ENCODE data around the gene DALRD3. TPM values are rescaled to one million over a fixed set of nuclear protein-coding genes. Genes with fewer than 3 reads are reported as not detected.
A peak's percentile ranks its signal among the peaks of the same experiment; 100 is the strongest.

The DALRD3 gene
- total RNA-seq = 40.8 and 63.5 TPM in 2 replicates

DNA sequence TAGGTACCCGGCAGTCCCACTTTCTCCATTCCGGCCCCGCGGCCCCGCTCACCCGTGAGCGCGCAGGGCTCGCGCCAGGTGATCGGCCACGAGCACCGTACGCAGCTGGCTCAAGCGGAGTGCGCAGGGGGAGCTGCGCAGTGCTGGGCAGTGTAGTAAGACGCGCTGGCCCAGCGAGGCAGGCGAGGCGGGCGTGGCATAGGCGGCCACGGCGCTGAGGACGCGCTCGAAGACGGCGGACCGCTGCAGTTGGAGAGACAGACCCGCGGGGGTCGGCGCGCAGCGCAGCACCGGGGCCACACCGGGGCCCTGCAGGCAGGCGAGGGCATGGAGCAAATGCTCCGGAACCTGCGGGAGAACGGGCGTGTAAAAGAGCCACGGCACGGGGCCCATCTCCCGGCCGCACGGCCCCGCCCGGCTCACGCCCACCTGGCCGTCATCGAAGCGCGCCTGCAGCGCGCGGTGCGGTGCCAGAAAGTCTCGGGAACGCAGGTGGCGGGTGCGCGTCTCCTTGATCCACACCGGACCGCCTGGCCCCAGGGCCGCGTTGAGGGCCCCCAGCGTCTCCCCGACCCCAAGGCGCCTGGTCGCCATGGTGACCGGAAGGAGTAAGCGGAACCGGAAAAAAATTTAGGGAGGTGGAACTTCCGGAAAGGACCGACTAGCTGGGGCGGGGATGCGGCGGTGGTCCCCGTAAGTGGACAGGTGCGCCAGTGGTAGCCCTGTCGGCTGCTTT lies at the start of gene DALRD3:
TSS of gene DALRD3 (minus strand) at position 610 of the 736 bp plus-strand sequence. CDS start at position 594, 16 bp downstream.

DNA sequence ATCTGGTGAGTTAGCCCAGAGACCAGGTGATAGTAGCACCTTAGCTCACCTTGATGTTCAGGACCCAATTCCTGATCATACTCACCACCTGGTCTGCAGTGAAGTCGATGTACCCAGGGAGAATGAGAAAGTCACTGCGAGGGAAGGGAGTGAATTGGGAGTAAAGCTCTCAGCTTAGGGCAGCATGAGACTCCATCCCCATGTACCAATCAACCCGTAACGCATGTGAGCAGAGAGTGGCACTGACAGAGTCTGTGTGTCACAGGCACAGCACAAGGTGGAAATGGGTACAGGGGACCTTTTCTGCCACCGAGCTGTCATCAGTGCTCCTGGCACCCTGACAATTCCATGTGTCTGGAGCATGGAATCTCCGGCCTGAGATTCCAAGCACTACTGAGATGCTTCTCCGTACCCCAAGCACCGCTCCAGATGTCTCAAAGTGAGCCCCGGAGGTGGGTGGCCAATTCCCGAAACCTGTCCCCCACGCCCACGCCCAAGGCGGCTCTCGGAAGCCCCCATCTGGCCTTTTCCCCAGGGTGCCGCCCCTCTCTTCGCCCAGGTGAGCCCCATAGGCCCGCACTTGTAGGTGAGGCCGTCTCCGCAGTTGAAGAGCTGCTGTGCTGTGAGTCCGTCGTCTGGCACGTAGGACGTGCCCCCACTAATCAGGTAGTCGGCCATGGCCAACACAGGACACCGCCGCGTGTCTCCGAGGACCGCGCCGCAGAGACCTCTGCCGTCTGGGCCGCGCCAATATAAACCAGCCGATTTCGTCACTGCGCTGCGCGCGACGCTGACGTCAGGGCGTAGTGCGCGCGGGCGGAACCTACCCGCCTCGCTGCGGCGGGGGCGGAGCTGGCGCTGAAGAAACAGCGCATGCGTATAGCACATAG lies 10.5 kb upstream of the DALRD3 start, which contains the start of gene IMPDH2:
TSS of gene IMPDH2 (minus strand) at position 726 of the 890 bp plus-strand sequence. CDS start at position 678, 48 bp downstream.

GRCh38 chr3:49021813-49022687 lies 3.7 kb upstream of the DALRD3 start, which contains the start of gene NDUFAF3:
NDUFAF3 (plus strand) TSS chr3:49022121; CDS start chr3:49022145, 24 bp downstream.

DNA sequence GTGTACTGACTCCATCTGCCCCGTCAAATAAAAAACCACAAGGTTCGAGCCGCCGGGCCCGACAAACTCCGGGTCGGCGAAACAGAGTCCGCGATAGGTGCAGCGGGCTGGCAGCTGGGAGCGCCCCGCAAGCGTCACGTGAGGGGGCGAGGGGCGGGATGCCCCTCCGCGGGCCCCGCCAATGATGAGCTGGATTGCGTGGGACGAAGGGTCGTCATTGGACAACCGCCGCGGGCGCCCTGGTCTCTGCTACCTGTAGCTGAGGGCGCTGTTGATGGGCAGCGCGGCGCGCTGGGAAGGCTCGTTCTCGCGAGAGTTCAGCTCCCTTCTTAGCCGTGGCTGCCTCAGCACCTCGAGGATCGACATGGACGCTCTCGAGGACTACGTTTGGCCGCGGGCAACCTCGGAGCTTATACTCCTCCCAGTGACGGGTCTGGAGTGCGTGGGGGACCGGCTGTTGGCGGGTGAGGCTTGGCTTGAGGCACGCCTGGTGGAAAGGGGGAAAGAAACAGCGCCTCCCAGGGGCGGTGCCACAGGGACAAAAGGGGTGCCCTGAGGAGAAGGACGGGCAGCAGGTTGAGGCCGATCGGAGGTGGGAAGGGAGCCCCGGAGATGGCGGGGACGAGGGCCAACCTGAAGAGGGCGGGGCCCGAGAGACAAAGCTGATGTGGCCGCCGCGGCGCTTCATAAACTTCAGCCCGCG lies 11.2 kb downstream of the DALRD3 start, which contains the start of gene WDR6:
TSS of gene WDR6 (plus strand) at position 324 of the 703 bp plus-strand sequence. CDS start at position 365, 41 bp downstream.

GRCh38 chr3:48989796-48990635 lies 28.4 kb downstream of the DALRD3 start, which contains the start of gene P4HTM:
P4HTM (plus strand) TSS chr3:48990241; CDS start chr3:48990257, 16 bp downstream.

Small RNA genes within 50 kb of the gene (small RNA-seq; reads per million reads assigned to genes)
- 24,127 reads per million, percentile 100 among the genes with 10 or more reads in this experiment for gene MIR191
- 1,287 reads per million, percentile 99 among the genes with 10 or more reads in this experiment for gene MIR425

Other genes with a start within 250 kb of the DALRD3 start
- 32.2 and 67.3 TPM in 2 replicates for gene PRKAR2A, start 170.7 kb downstream of the DALRD3 start, total RNA-seq
- 9.4 and 16.1 TPM in 2 replicates for gene SLC25A20, start 119.7 kb downstream of the DALRD3 start, total RNA-seq
- gene ARIH2, start 99.7 kb downstream of the DALRD3 start, total RNA-seq = 54.8 and 55.4 TPM in 2 replicates
- 14.3 and 16.9 TPM in 2 replicates for gene P4HTM, start 28.3 kb downstream of the DALRD3 start, total RNA-seq
- 118 and 160 TPM in 2 replicates for gene WDR6, start 11.2 kb downstream of the DALRD3 start, total RNA-seq
- gene NDUFAF3, start 3.5 kb upstream of the DALRD3 start, total RNA-seq = 40.8 and 43.8 TPM in 2 replicates
- gene IMPDH2, start 10.8 kb upstream of the DALRD3 start, total RNA-seq = 357 and 479 TPM in 2 replicates
- gene QRICH1, start 75.5 kb upstream of the DALRD3 start, total RNA-seq = 135 and 173 TPM in 2 replicates
- gene QARS1, start 86.2 kb upstream of the DALRD3 start, total RNA-seq = 587 and 637 TPM in 2 replicates
- 42.0 and 42.8 TPM in 2 replicates for gene USP19, start 102.2 kb upstream of the DALRD3 start, total RNA-seq
- gene LAMB2, start 114.5 kb upstream of the DALRD3 start, total RNA-seq = 184 and 515 TPM in 2 replicates
- 30.0 and 33.8 TPM in 2 replicates for gene CCDC71, start 147.8 kb upstream of the DALRD3 start, total RNA-seq
- gene KLHDC8B, start 153.0 kb upstream of the DALRD3 start, total RNA-seq = 26.2 and 93.8 TPM in 2 replicates